GM12892 (cell line): Measurements from ENCODE around the gene MCC.

ENCODE experiments used
- POLR2A ChIP-seq: IDR thresholded peaks from 2 replicates; pipeline ENCODE4 v1.6.1; 2011; ENCODE audit warnings: low read depth, low read length, control low read depth
- POLR2AphosphoS5 ChIP-seq: IDR thresholded peaks from 2 replicates; pipeline ENCODE4 v1.6.1; 2011; ENCODE audit warnings: low read depth, low read length, control low read depth
- TAF1 ChIP-seq: IDR thresholded peaks from 2 replicates; pipeline ENCODE4 v1.6.1; 2011; ENCODE audit warnings: low read depth, mild to moderate bottlenecking, control low read depth, low read length, borderline replicate concordance

DNA sequence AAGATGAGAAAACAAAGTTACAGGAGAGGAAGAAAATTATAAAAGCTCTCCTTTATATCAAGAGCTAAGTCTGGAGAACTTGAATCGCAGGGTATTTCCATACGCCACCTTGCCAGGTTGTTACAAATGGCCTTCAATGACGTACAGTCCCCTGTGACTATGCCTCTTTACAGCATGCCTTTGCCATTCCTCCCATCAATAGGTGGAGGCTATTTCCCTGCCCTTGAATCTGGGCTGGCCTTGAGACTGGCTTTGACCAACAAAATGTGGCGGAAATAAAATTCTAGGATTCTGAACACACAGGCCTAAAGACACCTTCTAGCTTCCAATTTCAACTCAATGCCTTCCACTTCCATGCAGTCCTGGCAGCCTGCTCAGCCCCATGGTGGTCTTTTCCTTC is 99.1 kb downstream of the MCC start:
- TF ChIP-seq POLR2A (no peak), POLR2AphosphoS5 (no peak), TAF1 (no peak)
